ENCODE data around the gene COPS9. TPM values are rescaled to one million over a fixed set of nuclear protein-coding genes. Genes with fewer than 3 reads are reported as not detected.

COPS9 gene
- total RNA-seq, 3 donors from 2014 or later: 83.9 to 129 (median 94.3) TPM

DNA sequence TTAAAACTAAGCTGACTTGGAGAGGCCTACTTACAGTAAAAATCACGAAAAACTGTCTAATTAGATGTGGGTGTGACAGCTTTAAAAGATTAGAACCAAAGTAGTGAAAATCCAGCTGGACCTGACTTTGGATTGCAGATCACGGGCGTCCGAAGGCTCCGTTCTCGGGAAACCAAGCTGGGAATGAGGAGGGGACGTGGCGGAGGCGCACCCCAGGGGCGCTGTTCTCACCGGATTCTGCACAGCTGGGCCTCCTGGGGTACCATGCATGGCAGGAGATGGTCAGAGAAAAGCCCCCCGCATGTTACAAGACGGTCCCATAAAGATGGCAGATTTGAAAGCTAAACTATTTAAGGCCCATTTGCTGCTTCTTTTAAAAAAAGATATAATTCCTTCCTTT is 9.4 kb upstream of the COPS9 start:
- H3K36me3 ChIP-seq (ENCODE audit: low read depth): no peaks in the 10 kb centered on the region
- TF ChIP-seq, protein P1, sequence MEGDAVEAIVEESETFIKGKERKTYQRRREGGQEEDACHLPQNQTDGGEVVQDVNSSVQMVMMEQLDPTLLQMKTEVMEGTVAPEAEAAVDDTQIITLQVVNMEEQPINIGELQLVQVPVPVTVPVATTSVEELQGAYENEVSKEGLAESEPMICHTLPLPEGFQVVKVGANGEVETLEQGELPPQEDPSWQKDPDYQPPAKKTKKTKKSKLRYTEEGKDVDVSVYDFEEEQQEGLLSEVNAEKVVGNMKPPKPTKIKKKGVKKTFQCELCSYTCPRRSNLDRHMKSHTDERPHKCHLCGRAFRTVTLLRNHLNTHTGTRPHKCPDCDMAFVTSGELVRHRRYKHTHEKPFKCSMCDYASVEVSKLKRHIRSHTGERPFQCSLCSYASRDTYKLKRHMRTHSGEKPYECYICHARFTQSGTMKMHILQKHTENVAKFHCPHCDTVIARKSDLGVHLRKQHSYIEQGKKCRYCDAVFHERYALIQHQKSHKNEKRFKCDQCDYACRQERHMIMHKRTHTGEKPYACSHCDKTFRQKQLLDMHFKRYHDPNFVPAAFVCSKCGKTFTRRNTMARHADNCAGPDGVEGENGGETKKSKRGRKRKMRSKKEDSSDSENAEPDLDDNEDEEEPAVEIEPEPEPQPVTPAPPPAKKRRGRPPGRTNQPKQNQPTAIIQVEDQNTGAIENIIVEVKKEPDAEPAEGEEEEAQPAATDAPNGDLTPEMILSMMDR (IDR thresholded peaks at IDR 0.05): no peak
- intact Hi-C loops (cut with DNase I, micrococcal nuclease): loop anchor here in 1 of 2 donors (10.0 kb wide), 1 partner anchor 81 kb away; no protein-coding TSS in a partner anchor
- no peaks in the 10 kb centered on the region for H3K9me3 ChIP-seq
- no peak overlapping the region for H3K4me3 ChIP-seq
- H3K4me1 ChIP-seq (ENCODE audit: low read depth): no peaks in the 10 kb centered on the region
- no peak for ATAC-seq
- peak in 1 of 3 donors; percentile 28 for DNase-seq

DNA sequence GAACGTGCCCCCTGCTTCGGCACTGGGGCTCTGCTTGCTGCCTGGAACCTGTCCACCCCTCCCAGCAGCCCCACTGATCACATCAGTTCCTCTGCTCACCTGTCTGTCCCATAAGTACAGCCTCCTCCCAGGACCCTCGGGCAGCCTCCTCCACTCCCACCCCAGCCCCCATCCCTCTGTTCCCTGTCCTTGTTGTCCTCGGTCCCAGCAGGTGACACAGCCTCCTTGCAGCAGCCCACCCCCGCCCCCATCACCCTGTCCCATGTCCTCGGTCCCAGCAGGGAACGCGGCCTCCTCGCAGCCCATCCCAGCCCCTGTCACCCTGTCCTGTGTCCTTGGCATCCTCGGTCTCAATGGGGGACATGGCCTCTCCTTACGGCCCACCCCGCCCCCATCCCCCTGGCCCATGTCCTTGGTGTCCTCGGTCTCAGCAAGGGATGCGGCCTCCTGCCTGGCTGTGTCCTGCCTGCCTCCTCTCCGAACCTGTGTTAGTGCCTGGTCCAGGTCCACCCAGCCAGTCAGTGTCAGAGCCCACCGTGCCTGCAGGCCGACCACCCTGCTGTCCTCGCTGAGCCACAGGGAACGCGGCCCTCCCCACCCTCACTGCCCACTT is 8.7 kb upstream of the COPS9 start:
- H3K4me1 ChIP-seq (ENCODE audit: low read depth): no peaks in the 10 kb centered on the region
- peak in 1 of 3 donors; percentile 36 for DNase-seq
- TF ChIP-seq, protein P1 (IDR thresholded peaks at IDR 0.05): no peak
- no peak for ATAC-seq
- intact Hi-C loops (cut with DNase I, micrococcal nuclease): loop anchor here (5.0 to 10.0 kb wide), 2 partner anchors 80 to 87 kb away; no protein-coding TSS in a partner anchor
- H3K36me3 ChIP-seq (ENCODE audit: low read depth): no peaks in the 10 kb centered on the region
- no peaks in the 10 kb centered on the region for H3K9me3 ChIP-seq
- no peak overlapping the region for H3K4me3 ChIP-seq

DNA sequence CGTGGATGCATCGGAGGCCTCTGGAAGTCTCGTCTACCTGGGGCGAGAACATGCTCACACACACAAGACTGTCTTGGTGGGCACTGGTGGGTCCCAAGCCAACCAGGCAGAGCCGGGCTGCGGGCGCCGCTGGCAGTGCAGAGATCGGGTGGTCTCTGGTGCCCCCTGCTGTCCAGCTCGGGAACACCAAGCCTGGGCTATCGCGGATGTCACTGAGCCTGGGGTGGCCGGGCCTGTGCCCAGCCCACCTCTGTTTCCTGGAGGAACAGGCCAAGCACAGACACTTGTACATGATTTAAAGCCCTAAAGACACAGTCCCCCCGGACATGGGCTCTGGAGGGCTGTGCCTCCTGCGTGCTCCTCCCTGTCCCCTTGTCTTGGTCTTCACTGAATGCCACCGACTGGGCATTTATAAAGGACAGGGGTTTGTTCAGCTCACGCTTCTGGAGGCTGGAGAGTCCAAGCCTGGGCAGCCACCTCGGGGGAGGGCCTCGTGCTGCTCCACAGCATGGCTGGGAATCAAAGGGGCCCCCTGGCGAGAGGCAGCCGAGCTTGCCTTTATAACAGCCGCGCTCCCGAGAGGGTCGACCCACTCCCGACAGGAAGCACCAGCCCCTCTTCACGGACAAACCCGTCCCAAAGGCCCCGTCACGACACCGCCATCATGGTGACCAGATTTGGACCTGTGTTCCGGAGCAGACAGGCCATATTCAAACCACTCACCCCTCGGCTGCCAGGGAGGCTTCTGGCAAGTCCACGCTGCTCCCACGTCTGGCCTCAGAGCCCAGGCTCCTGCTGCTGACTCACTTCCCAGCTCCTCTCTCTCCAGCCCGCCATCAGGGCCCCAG is 7.9 kb upstream of the COPS9 start:
- DNase-seq (peak; percentile 68 to 83 (median 79)), ATAC-seq (peak; percentile 92)
- intact Hi-C loops (cut with DNase I, micrococcal nuclease): loop anchor here (5.0 to 10.0 kb wide), 2 partner anchors 79 to 87 kb away; no protein-coding TSS in a partner anchor

DNA sequence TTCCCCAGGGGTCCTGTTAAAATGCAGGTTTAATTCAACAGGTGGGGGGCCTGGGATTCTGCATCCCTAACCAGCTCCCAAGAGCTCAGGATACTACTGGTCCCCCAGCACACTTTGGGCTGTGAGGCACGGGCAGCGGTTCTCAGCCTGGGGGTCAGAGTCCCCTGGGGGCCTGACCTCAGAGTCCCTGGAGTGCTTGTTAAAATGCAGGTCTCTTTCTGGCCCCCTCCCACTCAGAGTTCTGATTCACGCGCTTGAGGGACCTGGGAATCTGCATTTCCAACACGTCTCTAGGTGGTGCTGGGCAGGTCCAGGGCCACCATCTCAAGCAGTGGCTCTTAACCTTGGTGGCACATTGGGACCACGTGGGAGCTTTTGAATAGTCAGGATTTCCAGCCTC is 7.2 kb upstream of the COPS9 start:
- ATAC-seq: no peak
- intact Hi-C loops (cut with DNase I, micrococcal nuclease): loop anchor here (5.0 to 10.0 kb wide), 2 partner anchors 78 to 86 kb away; no protein-coding TSS in a partner anchor
- no peak overlapping the region for H3K4me3 ChIP-seq

More for the DNA sequence above, 7.9 kb upstream of the COPS9 start:
- TF ChIP-seq, protein P1 (IDR thresholded peaks at IDR 0.05): peak; percentile 88
- H3K4me1 ChIP-seq (ENCODE audit: low read depth): no peaks in the 10 kb centered on the region
- no peaks in the 10 kb centered on the region for H3K9me3 ChIP-seq
- H3K36me3 ChIP-seq (ENCODE audit: low read depth): no peaks in the 10 kb centered on the region
- H3K4me3 ChIP-seq: no peak overlapping the region

DNA sequence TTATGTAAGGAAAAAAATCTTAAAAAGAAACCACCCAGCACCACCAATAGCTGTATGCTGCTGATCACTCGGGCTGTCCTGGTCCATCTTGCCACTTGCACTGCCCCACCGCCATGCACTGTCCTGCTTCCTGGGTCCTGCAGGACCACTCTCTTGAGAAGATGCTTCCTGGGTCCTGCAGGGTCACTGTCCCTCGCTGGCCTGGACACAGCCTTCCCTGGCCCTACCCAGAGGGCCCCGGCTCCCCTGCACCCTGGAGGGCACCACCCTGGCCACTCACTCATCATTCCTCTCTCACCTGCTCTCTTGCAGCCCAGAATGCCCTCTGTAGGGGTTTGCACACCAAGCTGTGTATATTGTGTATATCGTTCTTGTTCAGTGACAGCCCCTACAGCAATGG is 6.8 kb upstream of the COPS9 start:
- no peak for ATAC-seq
- TF ChIP-seq, protein P1 (IDR thresholded peaks at IDR 0.05): no peak
- Histone ChIP-seq H3K36me3 (ENCODE audit: low read depth) (no peaks in the 10 kb centered on the region), H3K9me3 (no peaks in the 10 kb centered on the region), H3K4me3 (no peak overlapping the region), H3K4me1 (ENCODE audit: low read depth) (no peaks in the 10 kb centered on the region)
- peak in 2 of 3 donors; percentile 12 to 14 for DNase-seq
- intact Hi-C loops (cut with DNase I, micrococcal nuclease): loop anchor here (5.0 to 10.0 kb wide), 2 partner anchors 78 to 86 kb away; no protein-coding TSS in a partner anchor

More for the DNA sequence above, 7.2 kb upstream of the COPS9 start:
- peak in 1 of 3 donors; percentile 11 for DNase-seq
- Histone ChIP-seq H3K9me3 (no peaks in the 10 kb centered on the region), H3K4me1 (ENCODE audit: low read depth) (no peaks in the 10 kb centered on the region), H3K36me3 (ENCODE audit: low read depth) (no peaks in the 10 kb centered on the region)
- TF ChIP-seq, protein P1 (IDR thresholded peaks at IDR 0.05): no peak

Data from mucosa of descending colon (tissue), 3 donors.